Fibroblast of skin of left biceps (primary cell): ENCODE results near the gene AMN1.
"Not testable (repeated sequence)": the region's sequence is repeated elsewhere in the genome, so short reads cannot be mapped to it uniquely, and the experiment has no call there.

Source experiments
- DNase-seq, 2 experiments: peaks; one replicate each; pipeline ENCODE4 v3.0.0-alpha.2; 2013; ENCODE audit warnings: low read depth in 2 of 2

The AMN1 gene

DNA sequence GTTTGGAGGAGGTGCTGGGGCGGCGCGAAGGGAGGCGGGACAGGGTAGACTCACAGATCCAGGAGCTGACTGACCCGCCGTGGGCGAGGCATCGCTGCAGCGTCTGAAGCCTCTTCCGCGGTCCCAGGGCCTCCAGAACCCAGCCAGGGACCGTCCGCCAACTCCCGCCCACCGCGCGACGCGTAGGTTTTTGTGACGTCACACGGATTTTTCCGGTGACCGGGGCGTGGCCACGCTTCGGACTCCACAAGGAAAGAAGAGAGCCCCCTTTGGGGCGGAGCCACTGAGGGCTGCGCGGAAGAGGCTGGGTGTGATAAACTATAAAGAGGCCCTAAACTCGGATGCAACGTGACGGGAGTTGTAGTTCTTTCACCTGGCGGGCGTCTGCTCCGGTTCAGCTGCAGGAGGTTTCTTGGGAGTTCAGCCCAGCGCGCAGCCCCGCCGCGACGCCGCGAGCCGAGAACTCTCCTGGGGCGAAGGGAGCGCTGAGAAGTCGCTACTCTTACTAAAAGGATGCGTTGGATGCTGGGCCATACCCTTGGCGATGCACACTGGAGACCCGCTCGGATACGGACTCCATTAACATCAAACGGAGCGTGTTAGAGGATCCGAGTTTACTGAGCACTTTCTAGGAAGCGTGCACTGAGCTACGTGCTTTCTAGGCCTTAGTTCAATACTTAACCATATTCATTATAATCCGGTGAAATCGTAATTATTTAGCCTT lies at the start of gene AMN1:
Gene AMN1, minus strand, starts transcription at position 105 of the 724 bp plus-strand sequence. Its CDS starts 13 bp downstream, at position 92.
- DNase-seq: peak; percentile 99

- DNase-seq: no peak
Observed at GRCh38 chr12:31773867-31774266, 45.0 kb upstream of the AMN1 start.

- no peak for DNase-seq
Observed at GRCh38 chr12:31773223-31773750, 44.5 kb upstream of the AMN1 start.

GRCh38 chr12:31772685-31773222 lies 43.9 kb upstream of the AMN1 start:
- DNase-seq: no peak

GRCh38 chr12:31772186-31772585 lies 43.4 kb upstream of the AMN1 start:
- no peak for DNase-seq

- DNase-seq: no peak
Observed at GRCh38 chr12:31768046-31768445, 39.2 kb upstream of the AMN1 start.

DNA sequence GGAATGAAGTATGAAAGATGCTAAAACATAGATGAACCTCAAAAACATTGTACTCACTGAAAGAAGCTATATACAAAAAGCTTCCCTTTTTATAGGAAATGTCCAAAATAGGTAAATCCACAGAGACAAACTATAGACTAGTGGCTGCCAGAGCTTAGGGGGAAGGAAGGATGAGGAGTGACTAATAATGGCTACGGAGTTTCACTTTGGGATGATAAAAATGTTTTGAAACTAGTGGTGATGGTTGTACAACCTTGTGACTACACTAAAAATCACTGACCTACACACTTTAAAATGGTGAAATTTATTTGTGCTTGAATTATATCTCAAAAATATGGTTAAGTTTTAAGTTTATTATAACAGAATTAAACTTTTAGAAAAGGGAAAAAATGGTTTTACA lies 37.1 kb upstream of the AMN1 start:
- DNase-seq: no peak

DNA sequence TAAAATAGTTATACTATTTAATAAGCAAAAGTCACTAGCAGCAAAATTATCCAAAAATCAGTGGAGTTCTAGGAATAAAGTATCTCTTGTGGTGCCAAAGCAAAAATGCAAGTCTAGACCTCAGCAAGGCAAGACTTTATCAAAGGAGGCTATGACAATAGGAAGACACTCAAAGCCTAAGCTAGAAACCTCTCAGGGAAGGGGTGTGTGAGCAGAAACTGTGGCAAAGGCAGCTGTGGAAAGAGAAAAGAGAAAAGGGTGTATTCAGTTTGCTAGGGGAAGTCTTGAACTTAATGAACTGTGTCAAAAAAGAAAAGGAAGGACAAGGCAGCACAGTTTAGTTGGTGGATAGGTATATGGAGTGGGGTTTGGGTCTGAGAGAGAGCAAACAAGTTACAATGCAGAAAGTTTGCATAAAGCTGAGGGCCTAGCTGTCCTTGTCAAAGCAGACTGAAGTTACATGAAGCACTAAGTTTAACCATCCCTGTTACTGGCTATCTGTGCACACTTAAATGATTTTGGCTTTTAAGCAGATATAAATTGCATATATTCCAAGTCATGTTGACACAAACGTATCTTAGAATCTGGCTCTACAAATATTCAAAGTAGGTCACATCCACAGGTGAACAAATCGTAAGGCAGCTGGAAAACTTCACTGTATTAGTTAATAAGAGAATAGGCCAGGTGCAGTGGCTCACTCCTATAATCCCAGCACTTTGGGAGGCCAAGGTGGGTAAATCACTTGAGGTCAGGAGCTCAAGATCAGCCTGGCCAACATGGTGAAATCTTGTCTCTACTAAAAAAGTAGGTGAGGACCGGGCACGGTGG lies 31.0 kb upstream of the AMN1 start:
- no peak for DNase-seq

- DNase-seq: not testable (repeated sequence)
Observed at GRCh38 chr12:31758297-31758696, 29.5 kb upstream of the AMN1 start.

GRCh38 chr12:31756977-31757420 lies 28.2 kb upstream of the AMN1 start:
- DNase-seq: no peak

DNA sequence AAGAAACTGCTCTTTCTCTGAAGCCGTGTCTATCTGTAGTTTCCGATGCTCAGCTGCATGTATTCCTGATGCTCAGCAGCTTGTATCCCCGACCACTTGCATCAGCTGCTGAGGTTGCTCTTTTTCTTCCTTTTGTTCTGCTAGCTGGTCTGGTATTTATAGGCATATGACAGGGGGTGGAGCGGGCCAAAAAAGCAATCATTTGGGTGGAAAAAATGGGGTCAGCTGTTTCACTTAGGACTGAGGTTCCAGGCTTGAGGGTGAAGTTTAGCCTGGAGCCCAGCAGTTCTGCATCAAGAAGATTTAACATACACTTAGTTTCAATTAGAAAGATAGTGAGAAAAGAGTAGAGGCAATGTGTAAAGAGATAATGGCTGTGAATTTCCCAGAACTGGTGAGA lies 23.6 kb upstream of the AMN1 start:
- no peak for DNase-seq

- no peak for DNase-seq
Observed at GRCh38 chr12:31751085-31751484, 22.3 kb upstream of the AMN1 start.

DNA sequence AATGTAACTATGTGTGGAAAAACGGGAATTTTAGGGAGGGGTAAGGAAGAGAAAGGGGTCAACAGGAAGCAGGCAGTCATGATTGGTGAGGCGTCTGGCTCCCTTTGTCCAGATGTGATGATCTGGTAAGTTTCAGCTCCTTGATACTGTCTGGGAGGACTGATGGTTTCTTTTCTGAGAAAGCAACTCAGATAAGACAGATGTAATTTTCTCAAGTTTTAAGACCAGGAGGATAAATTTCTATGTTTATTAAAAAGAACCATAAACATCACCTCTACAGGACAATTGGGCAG lies 21.9 kb upstream of the AMN1 start:
- DNase-seq: no peak

- peak; percentile 72 to 77 for DNase-seq
Observed at GRCh38 chr12:31749024-31749704, 20.3 kb upstream of the AMN1 start.

DNA sequence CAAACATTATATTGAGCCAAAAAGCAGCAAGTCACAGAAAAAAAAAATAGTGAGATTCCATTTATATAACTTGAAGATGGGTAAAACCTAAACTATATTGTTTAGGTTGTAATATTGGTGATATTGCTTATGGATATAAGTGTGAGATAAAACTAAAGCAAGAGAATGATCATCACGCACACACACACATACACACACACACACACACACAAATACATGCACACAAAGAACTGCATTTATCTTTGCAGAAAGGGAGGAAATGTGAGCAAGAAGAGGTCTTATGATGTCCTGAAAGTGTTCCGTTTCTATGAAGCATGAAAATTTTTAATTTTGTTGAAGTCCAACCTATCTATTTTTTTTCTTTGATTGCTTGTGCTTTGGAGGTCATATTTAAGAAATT lies 16.4 kb upstream of the AMN1 start:
- no peak for DNase-seq

- not testable (repeated sequence) for DNase-seq
Observed at GRCh38 chr12:31744363-31744762, 15.5 kb upstream of the AMN1 start.

- no peak for DNase-seq
Observed at GRCh38 chr12:31742891-31743290, 14.1 kb upstream of the AMN1 start.

GRCh38 chr12:31740628-31741027 lies 11.8 kb upstream of the AMN1 start:
- DNase-seq: no peak

DNA sequence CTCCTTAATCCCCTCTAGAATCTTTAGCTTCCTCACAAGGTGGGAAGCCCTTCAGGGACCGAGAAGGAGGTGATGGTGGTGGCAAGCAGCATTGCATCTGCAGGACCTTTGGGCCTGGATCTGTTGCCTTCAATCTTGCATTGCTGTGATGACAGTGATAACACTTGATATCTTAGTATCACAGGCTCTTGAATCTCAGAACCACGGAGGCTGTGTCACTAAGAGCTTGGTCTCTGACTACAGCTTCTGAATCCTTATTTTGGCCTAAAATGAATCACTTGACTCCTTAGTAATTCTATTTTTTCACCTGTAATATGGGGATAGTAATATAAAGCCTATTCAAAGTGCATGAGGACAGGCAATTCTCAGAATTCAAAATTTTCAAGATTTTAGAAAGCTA lies 8.9 kb upstream of the AMN1 start:
- DNase-seq: no peak

- DNase-seq: no peak
Observed at GRCh38 chr12:31737345-31737744, 8.5 kb upstream of the AMN1 start.

DNA sequence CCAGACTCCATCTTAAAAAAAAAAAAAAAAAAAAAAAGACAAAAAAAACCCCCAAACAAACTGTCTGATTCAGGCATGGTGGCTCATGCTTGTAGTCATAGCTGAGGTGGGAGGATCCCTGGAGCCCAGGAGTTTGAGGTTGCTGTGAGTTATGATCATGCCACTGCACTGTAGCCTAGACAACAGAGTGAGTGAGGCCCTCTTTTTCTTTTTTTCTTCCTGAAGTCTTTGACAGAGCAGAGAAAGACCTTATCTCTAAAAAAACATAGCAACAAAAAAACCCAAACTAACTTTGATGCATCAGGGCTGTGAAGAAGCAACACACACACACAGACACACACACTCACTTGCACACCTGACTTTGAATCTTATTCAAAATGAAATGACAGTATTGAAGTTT lies 7.7 kb upstream of the AMN1 start:
- DNase-seq: no peak
